ENCODE measurements around the gene FSD1. TPM values are rescaled to one million over a fixed set of nuclear protein-coding genes. Genes with fewer than 3 reads are reported as not detected.

Gene FSD1
- total RNA-seq, 2 donors from 2014 or later = not detected

GRCh38 chr19:4322942-4323665 is 18.7 kb downstream of the FSD1 start:
- Histone ChIP-seq H3K27ac (no peak overlapping the region), H3K27me3 (no peaks in the 10 kb centered on the region), H3K36me3 (replicated peaks in 1 of 2; ENCODE audit: insufficient read depth in 1 of 2, low read depth in 2 of 2) (no peaks in the 10 kb centered on the region), H3K4me1 (peaks cover 12% of the 10 kb centered on the region), H3K9me3 (no peaks in the 10 kb centered on the region), H3K4me3 (no peak overlapping the region)
- 46 to 56% methylated on average over 8 to 33 of the region's 37 CpGs for WGBS, 2 donors
- intact Hi-C loops (cut with DNase I) = no loop called here
- TF ChIP-seq POLR2A (IDR thresholded peaks at IDR 0.05) = no peak
- TF ChIP-seq CTCF (IDR thresholded peaks at IDR 0.05) = no peak
- no peak for ATAC-seq
- peak; percentile 30 to 58 (median 36) for DNase-seq

GRCh38 chr19:4323692-4324091 is 19.3 kb downstream of the FSD1 start:
- Histone ChIP-seq H3K36me3 (replicated peaks in 1 of 2; ENCODE audit: insufficient read depth in 1 of 2, low read depth in 2 of 2) (no peaks in the 10 kb centered on the region), H3K9me3 (no peaks in the 10 kb centered on the region), H3K27me3 (no peaks in the 10 kb centered on the region), H3K4me3 (no peak overlapping the region), H3K4me1 (peaks cover 14% of the 10 kb centered on the region), H3K27ac (no peak overlapping the region)
- DNase-seq = no peak
- intact Hi-C loops (cut with DNase I) = no loop called here
- no peak for TF ChIP-seq CTCF (IDR thresholded peaks at IDR 0.05)
- no peak for TF ChIP-seq POLR2A (IDR thresholded peaks at IDR 0.05)
- 92% methylated on average over 9 of the region's 9 CpGs for WGBS, 2 donors
- ATAC-seq = no peak

GRCh38 chr19:4324228-4324627 is 19.8 kb downstream of the FSD1 start:
- no peak overlapping the region for H3K27ac ChIP-seq
- TF ChIP-seq CTCF (IDR thresholded peaks at IDR 0.05) = no peak
- no peak for TF ChIP-seq POLR2A (IDR thresholded peaks at IDR 0.05)
- H3K4me1 ChIP-seq = peaks cover 20% of the 10 kb centered on the region
- intact Hi-C loops (cut with DNase I) = no loop called here
- no peaks in the 10 kb centered on the region for H3K9me3 ChIP-seq
- no peaks in the 10 kb centered on the region for H3K36me3 ChIP-seq (replicated peaks in 1 of 2; ENCODE audit: insufficient read depth in 1 of 2, low read depth in 2 of 2)
- DNase-seq (no peak), ATAC-seq (no peak)
- 81 to 82% methylated on average over 3 to 11 of the region's 12 CpGs for WGBS, 2 donors
- H3K27me3 ChIP-seq = no peaks in the 10 kb centered on the region
- H3K4me3 ChIP-seq = no peak overlapping the region

- DNase-seq (no peak), ATAC-seq (no peak)
- Histone ChIP-seq H3K4me1 (peaks cover 21% of the 10 kb centered on the region), H3K36me3 (replicated peaks in 1 of 2; ENCODE audit: insufficient read depth in 1 of 2, low read depth in 2 of 2) (no peaks in the 10 kb centered on the region), H3K4me3 (no peak overlapping the region), H3K9me3 (no peaks in the 10 kb centered on the region), H3K27ac (no peak overlapping the region), H3K27me3 (no peaks in the 10 kb centered on the region)
- WGBS, 2 donors = 77 to 86% methylated on average over 12 of the region's 13 CpGs
- TF ChIP-seq CTCF (IDR thresholded peaks at IDR 0.05) = no peak
- no peak for TF ChIP-seq POLR2A (IDR thresholded peaks at IDR 0.05)
- intact Hi-C loops (cut with DNase I) = no loop called here
These were observed 21.9 kb downstream of the FSD1 start for GRCh38 chr19:4326215-4326836.
